Activated T-helper 9 cell treated with anti-CD3 and anti-CD28 coated beads, Interleukin-2, amount 50 U/mL, for 16 hours (primary cell): ENCODE results near the gene ISCA2.
A peak's percentile ranks its signal among the peaks of the same experiment; 100 is the strongest.
"Not testable (repeated sequence)": the region's sequence is repeated elsewhere in the genome, so short reads cannot be mapped to it uniquely, and the experiment has no call there.

ENCODE experiments used
- DNase-seq: peaks from one replicate; pipeline ENCODE4 v3.0.0-alpha.2; 2020; ENCODE audit warnings: low read depth

The ISCA2 gene, protein sequence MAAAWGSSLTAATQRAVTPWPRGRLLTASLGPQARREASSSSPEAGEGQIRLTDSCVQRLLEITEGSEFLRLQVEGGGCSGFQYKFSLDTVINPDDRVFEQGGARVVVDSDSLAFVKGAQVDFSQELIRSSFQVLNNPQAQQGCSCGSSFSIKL

DNA sequence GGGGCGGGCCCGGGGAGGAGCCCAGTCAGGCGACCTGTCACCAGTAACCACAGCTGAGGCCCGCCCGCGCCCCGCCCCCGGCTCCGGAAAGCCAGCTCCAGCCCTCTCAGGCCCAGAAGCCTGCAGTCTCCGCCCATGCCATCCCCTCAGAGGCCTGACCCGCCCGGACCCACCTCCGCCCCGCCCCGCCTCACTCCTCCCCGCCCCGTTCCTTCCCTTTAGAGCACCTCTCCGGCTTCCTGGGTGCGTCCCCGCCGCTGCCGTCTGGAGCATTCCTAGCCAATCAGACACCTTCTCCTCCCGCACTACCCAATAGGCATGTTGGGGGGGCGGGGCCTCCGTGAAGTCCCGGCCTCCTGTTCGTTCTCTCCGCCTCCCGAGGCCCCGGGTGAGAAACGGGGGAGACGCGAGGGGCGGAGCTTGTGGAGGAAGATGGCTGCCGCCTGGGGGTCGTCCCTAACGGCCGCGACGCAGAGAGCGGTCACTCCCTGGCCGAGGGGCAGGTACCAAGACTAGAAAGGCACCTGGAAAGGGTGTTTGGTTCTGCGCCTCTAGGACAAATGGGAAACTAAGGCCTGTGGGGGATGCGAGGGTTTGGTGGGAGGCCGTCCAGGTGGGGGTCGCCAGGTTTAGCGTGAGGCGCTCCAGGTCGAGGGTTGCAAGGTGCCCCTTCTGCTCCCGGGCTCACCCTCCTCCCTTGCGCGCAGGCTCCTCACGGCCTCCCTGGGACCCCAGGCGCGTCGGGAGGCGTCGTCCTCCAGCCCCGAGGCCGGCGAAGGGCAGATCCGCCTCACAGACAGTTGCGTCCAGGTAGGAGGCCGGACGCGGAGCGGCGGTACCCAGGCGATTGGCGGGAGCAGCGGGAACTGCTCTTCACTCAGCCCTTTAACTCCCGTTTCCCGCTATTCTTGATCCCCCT is at the start of gene ISCA2:
Gene ISCA2 (plus strand): TSS at position 423 of the 919 bp plus-strand sequence. CDS start 10 bp downstream, at position 433.
- peak; percentile 100 for DNase-seq

DNA sequence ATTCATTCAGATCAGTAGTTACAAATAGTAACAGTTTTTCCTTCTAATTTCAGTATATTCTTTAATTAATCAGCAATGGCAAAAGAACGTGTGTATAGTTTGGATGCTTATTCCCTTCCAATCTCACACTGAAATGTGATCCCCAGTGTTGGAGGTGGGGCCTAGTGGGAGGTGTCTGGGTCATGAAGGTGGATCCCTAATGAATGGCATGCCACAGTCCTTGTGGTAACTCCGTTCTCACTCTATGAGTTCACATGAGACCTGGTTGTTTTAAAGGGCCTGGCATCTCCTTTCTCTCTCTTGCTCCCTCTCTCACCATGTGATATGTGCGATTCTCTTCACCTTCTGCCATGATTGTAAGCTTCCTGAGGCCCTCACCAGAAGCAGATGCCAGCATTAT is 48.7 kb upstream of the ISCA2 start:
- no peak for DNase-seq

DNA sequence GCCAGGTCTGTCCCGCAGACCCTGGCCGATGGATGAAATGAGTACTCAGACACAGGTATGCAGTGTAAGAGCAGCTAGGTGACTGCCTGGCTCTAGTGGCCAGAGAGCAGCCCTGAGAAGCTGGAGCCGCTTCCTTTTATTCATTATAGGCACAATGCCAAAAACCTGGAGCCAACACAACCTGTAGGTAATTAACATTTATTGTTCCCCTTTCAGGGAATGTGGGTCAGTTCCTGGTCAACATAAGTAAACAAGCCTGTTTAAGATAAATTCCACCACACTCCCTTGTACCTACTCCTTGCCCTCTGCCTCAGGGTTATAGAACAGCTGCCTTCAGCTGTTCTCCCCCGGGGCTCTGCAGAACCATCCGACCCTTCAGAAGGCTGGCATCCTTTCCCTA is 39.2 kb upstream of the ISCA2 start:
- DNase-seq, result not testable (repeated sequence)

DNA sequence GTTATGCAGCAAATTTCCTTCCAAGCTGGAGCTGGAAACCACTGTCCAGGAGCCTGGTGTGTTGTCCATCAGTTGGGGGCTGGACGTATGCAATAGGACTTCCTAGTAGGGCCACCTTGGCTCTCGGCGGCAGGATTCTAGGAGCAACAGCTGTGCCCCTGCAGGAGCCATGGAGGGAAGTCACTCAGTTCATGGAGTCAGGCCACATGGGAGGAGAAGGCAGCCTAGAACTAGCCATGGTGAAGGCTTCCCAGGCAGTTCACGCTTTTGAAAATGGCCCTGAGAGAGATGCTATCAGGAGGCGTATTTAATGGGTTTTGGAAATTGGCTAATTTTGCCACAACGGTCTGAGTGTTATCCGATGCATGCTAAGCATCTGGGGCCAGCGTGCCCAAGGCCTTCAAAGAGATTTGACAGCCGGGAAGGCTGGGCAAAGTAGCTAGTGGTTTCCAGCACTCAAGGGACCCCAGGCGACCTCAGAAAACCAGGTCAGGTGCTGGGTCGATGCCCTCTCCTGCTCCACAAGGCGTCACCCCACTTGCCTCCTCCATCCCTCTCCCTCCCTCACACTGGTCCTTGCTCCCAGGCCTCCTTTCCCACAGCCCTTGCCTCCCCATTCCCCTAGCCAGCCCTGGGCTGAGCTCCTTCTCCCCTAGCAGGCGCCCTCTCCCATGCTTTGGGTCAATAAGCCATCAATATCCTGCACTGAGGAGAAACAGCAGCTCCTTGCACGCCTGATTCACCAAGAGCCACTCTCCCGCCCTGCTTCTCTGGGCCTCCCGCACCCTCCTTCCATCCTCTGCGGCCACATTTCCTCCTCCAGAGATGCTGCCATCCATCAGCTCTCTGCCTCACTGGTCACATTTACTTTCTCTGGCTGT is 36.6 kb upstream of the ISCA2 start:
- DNase-seq, result no peak

DNA sequence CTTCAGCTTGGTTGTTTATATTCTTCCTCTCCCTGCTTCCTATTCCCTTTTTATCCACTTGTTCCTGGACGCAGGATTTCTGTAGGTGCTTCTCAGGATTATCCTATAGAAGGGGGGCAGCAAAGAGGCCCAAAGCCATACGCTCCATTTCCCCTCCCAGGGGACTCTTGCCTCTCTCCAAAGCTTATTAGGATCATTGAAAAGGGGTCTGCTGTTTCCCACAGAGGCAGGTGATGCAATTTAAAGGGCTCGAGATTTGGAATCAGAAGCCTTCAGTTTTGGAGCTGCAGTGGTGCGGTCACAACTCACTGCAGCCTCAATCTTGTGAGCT is 36.0 kb upstream of the ISCA2 start:
- no peak for DNase-seq

DNA sequence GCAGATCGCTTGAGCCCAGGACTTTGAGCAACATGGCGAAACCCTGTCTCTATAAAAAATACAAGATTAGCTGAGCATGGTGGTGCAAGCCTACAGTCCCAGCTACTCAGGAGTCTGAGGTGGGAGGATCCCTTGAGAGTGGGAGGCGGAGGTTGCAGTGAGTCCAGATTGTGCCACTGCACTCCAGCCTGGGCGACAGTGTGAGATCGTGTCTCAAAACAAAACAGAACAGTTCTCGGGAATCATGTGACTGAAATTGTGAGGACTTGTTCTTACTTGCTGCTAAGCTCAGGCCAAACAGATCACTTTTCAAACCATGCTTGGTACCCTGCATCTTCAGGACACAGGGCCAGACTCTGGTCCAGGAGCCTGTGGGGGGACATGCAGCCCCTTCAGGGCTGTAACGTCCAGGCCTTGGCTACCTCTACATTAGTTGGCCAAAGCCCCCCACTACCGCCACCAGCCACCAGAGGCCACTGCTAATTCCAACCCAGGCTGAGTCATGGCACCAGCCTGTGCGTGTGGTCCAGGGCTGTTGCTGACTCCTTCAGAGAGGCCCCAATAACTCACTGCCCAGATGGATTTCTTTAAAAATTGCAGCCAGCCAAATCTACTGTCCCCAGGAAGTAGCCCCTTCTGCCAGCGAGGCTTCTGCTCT is 34.1 kb upstream of the ISCA2 start:
- no peak for DNase-seq

DNA sequence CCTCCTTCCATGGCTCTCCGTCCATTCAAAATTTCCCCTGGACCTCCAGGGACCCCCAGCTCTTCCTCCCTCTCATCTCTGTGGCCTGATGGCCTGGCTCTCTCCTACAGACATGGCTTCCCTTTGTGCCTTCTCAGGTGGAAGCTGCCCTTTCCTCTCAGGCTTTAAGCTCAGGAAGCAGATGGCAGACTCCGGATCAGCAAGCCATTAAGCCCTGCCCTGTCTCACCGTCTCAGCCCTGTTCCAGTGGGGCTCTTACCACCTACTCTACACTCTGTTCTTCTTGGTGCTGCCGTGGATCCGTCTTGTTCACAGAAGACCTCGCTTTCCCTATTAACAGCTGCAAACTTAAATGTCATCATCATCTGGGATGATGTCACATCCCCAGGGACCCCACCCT is 33.6 kb upstream of the ISCA2 start:
- DNase-seq, result no peak

DNA sequence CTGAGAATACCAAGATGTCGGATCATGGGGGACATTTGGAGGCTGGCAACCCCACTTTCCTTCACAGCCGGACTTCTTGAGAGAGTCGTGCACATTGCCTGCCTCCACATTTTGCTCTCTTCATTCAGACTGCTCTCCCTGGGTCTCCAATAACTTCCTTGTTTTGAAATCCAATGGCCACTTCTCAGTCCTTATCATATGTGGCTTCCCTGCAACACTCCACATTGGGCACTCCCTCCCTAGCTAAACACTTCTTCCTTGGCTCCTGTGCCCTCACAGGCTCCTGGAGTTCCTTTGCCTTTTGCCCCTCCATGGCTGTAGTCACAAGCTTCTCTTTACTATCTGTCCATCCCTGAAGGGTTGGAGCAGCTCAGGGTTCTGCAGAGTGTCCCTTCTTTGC is 30.6 kb upstream of the ISCA2 start:
- no peak for DNase-seq

DNA sequence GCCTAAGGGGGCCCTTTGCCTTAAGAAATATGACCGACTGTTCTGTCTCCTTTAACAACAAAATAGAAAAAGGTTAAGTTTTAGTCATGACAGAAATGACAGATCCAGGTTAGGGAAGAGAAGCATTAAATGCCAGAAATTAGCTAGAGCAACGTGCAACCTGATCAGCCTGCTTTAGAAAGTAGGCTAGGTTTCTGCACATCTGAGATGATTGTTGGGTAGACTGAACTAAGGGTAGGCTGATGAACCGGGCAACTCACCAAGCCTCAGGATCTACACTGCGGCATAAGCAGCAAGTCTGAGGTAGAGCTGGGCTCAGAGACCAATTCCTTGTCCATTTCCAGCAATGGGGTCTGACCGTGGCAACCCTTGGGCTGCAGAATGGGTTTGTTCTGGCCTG is 29.9 kb upstream of the ISCA2 start:
- no peak for DNase-seq

DNA sequence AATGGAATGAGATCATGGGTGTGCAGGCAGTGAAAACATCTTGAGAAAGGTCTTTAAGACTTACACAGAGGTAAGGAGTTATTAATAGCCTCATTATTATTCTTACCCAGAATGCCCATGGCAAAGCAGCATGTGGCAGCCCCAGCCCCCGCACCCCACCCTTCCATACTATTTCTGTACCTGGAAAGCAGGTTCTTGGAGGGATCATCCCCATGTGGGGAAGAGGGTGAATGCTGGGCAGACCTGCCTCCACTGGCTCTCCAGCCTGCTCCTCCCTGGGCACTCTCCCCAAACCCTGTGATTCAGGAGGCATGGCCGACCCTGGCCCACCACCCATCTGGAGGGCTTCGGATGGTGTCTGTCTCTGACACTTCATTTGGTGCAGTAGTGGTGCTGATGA is 28.8 kb upstream of the ISCA2 start:
- DNase-seq, result no peak

DNA sequence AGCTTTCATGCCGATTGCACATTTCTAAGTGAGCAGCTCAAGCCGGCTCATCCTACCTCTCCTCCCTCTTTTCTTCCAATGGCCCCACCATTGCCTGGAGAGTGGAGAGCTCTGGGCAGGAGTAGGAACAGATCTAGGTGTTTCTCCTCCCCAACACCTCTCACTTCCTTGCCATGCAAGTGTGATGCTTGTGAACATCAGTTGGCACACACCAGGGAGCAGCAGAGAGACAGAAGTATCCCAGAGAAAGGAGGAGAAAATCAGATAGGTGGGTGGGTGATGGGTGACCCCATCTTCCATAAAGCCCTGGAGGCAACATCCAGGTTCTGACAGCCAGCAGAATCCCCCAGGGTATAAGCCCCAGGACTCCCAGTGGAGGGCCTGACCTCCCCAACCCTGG is 28.2 kb upstream of the ISCA2 start:
- no peak for DNase-seq

DNA sequence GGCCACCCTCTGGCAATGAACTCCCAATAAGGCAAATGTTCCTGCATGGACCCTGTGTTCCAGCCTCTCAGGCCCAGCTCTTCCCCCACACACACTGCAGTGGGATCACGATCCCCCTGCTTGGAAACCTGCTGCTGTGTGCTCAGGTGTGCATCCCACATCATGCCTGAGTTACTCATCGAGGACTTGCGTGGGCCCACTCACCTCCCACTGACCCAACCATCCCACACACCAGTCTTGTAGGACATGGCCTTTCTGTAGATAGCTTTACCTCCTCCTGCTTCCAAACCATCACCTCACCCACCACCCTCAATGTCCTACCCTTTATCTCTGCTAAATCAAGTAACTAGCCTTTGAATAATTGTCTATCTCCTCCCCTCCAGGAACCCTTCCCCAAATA is 25.1 kb upstream of the ISCA2 start:
- DNase-seq, result no peak

DNA sequence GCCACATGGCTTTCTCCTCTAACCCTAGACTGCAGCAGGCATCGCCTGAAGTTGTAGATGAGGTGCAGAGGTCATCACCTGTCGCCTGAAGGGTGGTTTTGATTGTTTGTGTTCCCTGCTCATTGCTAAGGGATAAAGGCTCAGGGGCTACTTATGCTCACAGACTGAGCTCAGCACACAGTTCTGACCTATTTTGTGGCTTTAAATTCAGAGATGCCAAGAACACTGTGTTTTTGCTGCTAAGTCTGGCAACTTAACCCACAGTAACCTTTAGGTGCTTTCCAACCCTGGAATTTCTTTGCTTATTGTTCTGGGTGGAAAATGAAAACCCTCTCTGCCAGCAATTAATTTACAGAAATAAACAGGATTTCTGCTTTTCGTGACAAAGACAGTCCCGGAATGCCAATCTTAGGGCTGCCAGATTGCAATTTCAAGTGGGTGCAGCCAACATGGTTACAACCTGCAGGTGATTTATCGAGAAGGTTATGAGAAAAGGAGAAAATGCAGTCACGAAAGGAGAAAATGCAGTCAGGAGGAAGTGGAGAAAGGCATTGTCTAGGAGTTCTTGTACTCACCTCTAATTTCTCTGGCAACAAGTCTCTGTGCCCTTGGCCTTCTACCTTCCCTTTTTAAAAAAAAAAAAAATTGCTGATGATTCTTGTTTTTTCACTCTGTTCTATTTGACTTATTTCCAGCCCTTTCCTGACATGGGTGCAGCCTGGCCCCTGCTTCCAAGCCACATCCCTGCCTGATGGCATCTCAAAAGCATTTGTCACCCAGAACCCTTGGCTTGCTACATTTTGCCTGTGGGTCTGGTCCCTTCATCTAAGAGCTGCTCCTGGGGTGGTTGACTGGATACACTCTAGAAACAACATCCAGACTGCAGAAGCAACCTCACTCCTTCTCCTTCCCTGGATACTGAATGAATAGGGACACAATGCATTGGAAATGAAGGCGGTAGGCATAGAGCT is 23.7 kb upstream of the ISCA2 start:
- DNase-seq, result no peak

DNA sequence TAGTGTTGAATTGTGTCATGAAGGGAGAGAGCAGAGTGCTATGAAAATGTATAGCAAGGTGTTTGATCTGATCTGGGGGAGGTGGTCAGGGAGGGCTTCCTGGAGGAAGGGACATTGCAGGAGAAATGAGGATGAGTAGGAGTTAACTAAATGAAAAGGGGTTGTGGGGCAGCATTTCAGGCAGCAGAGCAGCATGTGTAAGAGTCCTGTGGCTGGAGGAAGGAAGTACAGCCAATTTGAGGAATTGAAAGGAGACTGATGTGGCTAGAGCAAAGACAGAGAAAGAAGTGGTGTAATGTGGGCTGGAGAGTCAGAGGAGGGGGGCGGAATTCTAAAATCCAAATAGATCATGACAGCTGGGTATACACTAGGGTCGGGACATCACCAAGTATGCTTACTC is 21.0 kb upstream of the ISCA2 start:
- DNase-seq, result no peak

DNA sequence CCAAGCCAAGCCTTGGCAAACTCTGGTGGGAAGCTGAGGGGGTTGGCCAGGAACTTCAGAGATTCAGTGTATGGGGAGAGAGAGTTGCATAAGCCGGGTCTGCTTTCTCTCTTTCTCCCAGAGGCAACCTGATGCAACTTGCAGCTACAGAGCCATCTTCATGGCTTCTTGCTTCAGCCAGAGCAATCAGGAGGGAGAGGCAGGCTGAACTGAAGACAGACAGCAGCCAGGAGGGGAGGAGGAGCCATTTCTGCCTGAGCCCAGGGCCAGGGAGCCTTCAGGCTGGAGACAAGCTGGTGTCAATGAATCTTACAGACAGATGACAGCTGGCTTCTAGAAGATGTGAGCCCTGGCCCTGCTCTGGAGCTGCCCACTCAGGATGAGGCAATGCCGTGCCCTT is 19.2 kb upstream of the ISCA2 start:
- no peak for DNase-seq

DNA sequence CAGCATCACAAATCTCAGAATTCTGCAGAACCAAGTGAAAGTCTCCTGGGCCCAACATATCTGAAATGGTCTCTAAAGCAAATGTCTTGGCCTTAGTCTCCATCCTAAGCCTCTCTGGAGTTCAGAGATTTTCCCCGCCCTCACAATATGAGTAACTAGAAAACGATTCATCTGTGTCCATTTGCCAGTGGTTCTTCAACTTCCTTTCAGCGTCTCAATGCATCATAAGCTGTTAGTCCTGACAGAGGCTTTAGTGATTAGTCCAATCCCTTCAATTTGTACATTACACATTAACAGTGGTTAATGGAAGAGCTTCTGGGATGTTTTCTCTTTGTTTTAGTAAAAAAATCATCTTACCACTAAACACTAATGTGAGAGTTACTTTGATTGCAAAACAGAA is 17.9 kb upstream of the ISCA2 start:
- DNase-seq, result no peak

DNA sequence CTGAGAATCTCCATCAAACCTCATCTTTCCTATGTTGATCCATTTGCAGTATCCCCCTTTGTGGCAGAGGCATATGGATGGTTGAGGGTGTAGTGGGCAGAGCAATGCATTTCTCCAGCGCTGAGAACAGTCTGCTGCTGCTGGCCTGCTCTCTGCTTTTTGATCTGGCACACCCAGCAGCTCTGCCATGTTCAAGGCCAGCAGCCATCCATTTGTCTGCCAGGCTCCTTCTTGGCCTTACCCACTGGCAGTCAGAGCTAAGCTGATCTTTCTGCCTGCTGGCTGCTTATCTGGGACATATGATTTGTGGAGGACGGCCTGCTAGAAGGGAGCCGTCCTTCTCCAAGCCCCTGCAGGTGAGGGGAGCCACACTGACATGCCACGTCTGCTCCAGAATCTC is 17.5 kb upstream of the ISCA2 start:
- no peak for DNase-seq

DNA sequence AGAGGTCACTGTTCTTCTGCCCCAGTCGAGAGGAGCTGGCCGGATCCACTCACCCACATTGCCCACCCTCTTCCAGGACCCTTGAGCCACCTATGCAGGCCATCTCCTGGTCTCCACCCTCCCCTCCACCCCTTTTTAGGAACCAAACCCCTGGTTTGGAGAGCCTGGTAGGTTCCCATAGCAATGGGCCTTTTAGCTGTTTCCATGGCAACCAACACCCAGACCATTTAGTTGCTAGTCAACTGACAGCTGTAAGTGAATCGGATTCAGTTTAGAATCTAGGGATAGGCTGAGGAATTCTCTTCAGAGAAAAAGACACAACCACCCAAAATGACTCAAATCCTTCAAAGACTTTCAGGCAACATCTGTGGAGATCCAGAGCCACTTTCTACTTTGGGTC is 17.0 kb upstream of the ISCA2 start:
- DNase-seq, result no peak

DNA sequence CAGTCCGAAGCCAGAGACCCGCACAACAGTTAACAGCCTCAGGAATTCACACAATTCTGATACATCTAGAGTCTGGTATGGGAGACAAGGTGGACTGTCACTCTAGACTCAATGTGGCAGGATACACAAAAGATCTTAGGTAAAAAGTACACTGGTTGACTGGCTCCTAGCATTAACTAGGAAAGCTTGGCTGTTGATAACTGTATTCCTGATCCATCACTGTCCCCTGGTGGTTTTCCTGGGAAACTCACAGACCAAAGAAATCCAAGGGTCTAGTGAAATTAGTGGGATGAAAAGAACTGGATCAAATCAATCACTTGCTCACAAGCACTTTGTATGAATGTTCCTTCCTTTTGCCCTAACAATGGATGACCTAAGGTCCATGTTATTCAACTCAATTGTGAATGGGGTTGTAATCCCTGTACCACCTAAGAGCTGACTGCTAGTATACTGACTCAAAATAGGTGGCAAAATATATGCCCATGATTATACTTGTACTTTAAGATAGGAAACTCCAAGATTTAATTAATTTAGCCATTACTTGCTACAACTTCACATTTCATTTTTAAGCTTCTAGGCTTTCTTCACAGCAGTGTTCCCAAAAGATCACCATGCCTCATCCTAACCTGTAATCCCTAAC is 14.4 kb upstream of the ISCA2 start:
- no peak for DNase-seq

DNA sequence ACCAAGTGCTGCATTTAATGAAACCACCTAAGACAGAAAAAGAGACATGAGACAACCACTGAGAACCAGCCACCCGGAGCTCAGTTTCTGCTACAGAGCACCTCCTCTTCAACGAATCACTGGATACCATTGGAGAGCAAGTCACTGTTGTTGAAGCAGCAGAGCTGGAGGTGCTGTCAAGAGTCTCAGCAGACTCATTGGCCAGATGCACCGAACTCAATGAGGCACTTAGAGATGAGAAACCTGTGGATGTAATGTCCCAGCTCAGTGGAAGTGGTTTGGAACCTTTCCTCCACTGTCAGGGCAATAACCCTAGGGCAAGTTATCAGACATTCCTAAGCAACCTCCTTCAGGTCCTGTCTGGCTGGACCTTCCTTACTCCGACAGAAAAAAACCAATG is 13.5 kb upstream of the ISCA2 start:
- DNase-seq, result no peak

DNA sequence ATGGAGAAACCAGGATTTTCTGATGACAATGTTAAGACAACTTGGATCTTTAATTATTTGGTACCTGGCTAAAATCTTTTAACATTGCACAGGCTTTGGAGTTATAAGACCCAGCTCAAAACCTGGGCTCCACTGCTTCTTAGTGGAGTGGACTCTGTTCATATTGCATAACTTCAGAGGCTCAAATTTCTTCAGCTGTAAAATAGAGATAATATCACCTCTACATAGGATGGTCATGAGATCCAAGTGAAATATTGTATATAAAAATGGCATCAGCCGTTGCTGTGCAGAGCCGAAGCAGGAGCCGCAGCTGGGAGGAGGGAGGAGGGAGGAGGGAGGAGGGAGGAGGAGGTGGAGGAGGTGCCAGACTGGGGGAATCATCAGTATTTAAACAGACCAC is 11.0 kb upstream of the ISCA2 start:
- no peak for DNase-seq
